Stimulated activated CD8-positive, alpha-beta memory T cell treated with anti-CD3 and anti-CD28 coated beads, Interleukin-7, amount 100 ng/mL, for 24 hours (primary cell): Measurements from ENCODE around the gene FAR2.
"Not testable (repeated sequence)": the region's sequence is repeated elsewhere in the genome, so short reads cannot be mapped to it uniquely, and the experiment has no call there.

ENCODE experiments used
- DNase-seq: peaks from one replicate; pipeline ENCODE4 v3.0.0-alpha.2; 2020; ENCODE audit warnings: low read depth

The FAR2 gene

DNA sequence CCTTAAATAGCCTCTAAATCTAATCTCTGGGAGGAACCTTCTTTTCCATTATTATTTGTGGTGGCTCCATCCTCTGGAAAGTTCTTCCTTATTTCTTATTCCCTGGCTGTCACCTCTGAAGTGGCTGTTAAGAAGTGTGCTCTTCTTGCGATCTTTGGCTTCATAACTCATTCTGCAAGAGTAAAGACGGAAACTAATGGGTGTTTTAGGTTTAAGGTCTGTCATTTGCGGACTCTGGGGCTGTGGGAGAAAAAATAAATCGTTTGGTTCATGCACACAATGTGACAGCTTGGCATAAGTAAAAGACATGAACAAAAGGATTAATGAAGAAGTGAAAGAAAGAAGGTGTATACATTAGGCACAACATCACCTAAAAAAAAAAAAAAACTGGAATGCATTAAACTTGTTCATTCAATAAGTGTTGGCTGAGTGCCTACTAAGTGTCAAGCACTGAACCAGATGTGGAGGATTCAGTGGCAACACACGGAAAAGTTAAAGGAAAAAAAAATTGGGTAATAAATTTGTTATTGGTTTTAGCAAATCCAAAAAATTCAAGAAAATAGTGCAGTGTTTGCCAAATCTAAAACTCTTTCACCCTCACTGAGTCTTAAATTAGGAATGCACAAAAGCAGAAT is 132.4 kb downstream of the FAR2 start:
- no peak for DNase-seq

DNA sequence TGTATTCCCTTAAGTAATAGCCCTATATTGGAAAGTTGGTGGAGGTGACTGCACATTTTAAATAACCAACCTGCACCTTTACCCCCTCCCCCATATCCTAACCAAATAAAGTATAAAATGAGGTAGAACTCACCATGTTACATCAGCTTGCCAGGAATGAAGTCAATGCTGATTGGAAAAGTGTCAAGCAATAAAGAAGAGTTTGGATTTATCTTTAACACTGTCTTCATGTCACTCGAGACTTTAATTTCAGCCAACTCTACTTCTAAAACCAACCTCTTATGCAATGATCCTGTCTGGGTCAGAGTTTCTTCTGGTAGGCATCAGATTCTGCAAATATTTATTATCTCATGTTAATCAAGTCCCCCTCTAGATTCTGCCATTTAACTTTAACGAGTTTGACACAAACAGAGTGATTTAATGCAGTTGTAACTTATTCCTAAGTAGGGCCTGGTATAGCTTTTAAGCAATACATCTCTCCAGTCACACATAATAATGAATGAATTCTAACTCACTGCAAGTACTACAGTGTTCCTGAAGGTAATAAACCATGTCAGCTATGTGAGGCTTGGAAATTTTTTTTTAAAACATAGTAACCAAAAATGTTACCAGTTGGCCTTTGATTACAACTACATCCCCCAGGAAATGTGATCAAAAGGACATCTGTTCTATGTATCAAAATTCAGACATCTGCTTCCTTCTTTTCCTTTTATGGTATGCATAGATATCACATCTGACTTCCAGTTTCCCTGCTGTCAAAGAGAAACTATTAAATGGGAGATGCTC is 133.1 kb downstream of the FAR2 start:
- no peak for DNase-seq

DNA sequence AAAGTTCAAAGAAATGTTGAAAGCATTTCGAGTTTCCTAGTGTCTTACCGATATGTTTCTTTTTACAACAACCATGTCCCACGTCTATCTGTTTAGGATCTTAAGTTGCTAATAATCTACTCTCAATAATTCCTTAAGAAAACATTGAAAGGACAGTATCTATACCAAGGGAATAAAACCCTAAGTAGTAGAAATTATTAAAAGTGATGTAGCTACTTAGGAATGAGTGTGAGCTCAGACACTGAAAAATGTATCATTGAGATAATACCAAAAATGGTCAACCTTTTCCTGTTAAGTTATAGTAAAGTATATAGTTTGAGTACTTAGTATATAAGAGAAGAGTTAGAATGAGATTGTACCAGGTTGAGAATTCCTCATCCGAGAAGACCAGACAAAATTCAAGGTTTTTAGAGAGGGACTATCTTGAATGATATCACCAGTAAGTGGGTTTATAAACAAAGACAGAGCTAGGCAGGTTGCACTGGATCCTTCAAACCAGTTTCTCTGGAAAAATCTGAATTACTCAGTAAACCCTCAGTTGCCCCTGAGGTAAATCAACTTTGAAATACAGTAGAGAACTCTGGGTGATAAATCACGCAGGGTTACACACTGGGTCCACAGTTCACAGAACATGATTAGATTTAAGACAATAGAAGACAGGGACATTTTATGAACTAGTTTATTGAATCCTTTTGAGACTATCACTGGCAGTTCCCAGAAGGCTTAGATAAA is 135.1 kb downstream of the FAR2 start:
- DNase-seq: no peak

DNA sequence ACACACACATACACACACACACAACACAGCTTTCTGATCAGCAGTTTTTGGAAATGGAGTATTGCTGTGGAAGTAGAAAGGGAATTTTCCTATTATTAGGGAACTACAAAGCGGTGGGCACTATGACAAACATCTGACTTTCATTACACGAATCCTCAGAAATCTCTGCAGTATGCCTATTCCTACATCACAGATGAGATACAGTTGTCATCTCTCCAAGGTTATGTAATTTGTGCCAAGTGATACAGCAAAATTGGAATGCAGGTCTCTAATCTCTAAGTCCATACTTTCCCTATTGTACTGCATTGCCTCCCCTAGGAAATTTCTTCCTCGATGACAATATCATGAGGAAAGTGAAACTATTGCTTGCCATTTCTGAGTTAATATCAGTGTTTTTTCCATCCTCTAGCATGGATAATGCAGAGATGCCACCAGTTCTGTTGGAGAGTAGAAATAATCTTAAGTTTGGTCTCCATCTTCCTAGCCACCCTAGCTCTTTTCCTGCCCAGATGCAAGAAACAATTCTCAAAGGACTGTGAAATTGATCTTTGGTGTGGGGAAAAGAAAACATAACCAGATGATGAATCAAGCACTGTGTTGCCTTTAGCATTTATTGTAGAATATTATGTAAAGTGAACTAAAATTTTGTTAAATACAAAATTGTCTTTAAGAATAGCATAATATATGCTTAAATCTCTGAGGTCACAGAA is 137.2 kb downstream of the FAR2 start:
- DNase-seq: no peak

DNA sequence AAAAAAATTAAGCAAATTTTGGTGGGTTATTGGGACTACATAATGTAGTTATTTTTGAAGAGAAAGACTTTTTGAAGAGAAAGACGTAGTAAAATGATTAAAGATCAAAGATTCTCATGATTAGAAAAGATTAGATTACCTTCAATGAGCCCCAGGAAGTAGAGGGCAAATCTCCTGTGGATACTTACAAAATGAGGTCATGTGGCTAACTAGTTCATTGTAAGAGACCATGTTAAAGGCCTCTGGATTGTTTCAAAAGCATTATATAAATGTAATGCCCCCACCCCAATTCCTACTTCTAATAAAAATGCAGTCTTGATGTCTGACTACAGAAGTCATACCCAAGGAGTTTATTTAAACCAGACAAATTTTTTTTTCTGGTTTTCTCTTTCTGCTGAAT is 138.5 kb downstream of the FAR2 start:
- no peak for DNase-seq

DNA sequence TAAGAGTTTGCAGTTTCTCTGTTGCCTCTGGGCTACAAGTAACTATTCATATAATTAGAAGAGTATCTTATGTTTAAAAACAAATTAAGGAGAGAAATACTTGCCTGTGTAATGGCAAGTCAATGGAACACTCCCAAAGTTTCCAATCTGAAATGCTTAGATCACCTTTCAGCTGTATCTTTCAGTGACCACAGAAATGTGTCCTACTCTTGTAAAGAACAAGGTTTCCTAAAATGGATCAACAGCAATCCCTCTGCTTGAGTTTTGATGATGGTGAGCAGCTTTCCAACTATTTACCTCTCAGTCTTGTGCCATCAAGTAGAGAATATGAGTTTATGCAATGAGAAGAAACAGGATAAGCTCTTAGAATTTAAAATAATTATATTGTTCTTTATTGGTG is 139.0 kb downstream of the FAR2 start:
- no peak for DNase-seq

DNA sequence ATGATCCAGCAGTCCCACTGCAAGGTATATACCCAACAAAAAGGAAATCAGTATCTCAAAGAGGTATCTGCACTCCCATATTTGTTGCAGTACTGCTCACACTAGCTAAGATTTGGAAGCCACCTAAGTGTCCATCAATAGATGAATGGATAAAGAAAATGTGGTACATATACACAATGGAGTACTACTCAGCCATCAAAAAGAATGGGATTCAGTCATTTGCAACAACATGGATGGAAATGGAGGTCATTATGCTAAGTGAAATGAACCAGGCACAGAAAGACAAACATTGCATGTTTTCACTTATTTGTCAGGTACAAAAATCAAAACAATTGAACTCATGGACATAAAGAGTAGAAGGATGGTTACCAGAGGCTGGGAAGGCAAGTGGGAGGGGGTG is 141.4 kb downstream of the FAR2 start:
- not testable (repeated sequence) for DNase-seq

DNA sequence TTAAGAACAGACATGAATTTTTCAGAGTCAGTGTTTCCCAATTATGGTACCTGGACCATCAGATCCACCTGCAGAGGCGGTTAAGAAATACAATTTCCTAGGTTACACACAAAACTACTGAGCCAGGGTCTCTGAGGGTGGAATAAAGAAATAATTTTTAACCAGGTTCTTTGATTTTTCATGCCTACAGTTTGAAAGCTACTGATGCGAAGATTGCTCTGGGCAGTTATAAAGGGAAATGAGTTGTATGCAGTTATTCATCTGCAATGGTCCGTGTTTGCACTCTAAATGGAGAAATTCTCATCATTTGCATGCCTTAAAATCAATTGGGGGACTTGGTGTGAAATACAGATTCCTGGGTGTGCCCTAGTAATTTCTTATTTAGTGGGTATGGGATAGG is 142.1 kb downstream of the FAR2 start:
- DNase-seq: no peak

DNA sequence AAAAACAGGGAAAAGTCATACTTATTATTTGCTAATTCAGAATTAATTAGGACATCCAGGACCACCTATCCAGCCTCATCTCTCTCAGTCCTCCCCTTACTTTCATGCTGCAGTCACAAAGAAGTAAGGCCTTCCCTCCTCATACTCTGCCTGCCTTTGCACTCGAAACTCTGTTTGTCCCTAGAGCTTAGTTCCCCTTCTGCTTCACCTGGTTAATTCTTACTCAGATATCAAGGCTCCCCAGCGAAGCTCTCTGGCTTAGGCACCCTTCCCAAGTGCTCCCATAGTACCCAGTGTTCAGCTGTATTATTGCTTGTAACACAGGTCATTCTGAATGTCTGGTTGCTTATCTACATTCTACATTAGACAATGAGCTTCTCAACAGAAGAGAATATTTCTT is 150.6 kb downstream of the FAR2 start:
- no peak for DNase-seq

DNA sequence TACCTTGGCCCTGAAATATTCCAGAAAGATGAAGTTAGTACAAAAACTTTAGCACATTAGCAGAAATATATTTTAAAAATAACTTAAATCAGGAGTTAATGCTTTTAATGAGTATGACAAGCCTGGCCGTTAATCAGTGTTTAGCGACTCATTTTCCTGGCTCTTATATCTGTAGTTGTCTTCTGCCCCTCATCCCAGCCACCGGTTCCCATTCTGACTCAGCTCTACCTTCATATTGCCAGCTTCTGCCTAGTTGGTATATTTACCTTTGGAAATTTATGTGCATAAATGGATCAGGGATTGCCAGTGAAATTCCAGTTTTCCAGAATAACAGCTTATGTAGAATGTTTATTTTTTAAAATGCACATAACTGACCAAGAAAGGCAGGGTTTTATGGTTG is 152.0 kb downstream of the FAR2 start:
- DNase-seq: no peak

DNA sequence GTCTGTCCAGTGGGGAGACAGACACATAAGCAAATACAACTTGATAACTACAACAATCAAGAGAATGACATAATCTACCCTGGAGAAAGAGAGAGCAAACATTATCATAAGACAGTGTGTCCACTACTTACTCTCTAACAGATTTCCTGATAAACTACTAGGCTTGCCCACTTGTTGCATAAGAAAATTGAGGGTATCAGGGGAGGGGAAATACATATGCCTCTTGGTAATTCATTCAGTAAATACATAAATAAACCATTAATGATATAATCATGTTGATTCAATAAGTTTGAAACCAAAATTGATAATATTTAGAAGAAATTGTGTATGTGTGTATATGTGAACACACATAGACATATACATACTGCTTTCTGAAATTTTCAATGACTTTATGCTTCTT is 155.3 kb downstream of the FAR2 start:
- DNase-seq: no peak

DNA sequence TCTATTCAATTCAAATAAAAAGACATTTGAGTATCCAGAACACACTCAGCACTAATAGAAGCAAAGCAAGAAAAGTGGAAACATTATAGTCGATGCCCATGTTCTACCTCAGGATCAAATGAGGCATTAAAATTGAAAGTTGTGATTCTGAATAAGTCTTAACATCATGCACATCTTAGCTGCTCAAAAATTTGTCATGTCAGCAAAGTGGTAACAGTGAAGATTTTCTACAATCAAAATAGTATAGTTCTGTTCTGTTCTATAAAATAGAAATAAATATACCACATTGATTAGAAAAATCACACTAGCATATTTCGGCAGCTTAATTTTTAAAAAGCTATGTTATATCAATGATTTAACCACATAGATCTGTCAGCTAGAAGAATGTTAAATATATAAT is 157.2 kb downstream of the FAR2 start:
- DNase-seq: no peak

DNA sequence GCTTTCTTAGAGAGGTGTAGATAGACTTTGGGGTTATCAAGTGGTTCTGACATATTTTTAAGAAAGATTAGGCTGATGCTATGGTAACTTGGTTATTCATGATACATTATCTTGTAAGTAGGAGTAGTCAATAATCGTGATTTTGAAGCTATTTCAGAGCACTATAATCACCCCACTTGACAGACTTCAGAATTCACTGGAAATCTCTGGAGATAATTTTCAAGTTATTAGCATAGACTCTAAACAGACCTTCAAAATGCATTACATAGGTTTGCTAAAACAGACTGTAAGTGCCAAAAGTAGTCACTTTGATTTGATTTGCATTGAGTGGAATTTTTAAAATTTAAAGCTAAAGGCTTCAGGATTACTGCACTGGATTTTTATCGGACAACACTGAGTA is 157.6 kb downstream of the FAR2 start:
- DNase-seq: no peak

DNA sequence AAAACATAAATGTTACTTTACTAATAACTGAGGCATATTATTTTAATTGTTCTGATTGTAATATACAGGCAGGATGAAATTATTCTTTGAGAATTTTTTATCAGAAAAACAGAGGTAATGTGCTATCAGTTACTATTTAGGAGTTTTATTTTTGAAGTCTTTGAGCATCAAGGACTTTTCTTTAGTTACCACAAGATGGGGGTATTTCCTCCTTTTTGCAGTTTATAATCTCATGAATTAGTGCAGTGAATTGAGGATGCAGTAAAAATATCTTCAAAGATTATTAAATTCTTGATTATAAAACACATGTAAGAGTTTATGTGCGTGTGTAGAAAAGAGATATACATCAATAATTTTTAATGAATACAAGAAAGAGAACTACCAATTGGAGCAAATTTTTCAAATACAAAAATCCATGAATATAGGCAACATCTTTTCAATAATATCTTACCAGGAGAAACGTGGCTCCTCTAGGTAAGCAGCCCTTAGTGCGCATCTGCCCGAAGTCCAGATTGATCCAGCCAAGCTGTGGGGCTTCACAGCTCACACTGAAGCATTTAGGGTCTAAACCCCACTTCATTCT is 160.3 kb downstream of the FAR2 start:
- no peak for DNase-seq

DNA sequence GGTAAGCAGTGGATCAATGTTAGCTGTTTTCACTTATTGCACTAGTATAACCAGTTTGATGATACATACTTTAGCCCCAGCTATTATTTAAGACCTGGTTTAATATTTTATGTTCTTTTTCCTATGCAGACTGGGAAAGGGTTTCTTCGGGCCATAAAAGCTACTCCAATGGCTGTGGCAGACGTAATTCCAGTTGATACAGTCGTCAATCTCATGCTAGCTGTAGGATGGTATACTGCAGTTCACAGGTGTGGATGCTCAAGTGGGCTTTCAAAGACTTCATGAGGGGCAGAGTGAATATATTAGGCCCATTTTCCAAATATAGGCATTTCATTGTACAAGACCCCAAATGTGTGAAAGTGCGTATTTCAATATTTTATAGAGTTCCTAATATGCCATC is 161.8 kb downstream of the FAR2 start:
- no peak for DNase-seq

DNA sequence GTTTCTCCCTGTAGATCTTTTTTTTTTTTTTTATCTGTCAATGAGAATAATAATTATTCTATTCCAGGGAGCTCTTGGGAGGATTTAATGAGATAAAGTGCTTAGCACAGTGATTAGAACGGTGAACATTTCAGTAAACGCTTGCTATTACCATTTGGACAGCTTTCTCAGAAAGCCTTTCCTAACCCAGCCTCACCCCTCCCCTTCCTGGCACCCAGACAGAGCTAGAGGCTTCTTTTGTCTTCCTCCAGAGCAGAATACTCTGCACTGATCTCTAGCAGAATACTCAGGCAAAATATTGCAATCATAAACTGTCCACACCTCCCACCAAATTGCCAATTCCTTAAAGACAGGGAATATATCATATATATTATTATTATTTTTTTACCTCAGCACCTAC is 165.3 kb downstream of the FAR2 start:
- DNase-seq: no peak

DNA sequence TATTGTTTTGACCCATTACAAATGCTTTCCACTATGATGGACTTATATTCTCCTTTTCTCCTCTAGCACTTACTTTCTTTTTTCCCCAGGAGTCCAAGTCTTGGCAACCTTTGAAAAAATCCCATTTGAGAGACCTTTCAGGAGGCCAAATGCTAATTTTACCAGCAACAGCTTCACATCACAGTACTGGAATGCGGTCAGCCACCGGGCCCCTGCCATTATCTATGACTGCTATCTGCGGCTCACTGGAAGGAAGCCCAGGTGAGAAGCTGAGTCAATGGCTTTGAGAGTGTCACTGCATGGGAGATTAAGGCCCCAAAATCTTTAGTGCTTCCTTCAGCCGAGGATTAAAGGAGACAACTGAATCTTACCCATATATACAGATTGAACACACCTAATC is 167.7 kb downstream of the FAR2 start:
- DNase-seq: no peak

DNA sequence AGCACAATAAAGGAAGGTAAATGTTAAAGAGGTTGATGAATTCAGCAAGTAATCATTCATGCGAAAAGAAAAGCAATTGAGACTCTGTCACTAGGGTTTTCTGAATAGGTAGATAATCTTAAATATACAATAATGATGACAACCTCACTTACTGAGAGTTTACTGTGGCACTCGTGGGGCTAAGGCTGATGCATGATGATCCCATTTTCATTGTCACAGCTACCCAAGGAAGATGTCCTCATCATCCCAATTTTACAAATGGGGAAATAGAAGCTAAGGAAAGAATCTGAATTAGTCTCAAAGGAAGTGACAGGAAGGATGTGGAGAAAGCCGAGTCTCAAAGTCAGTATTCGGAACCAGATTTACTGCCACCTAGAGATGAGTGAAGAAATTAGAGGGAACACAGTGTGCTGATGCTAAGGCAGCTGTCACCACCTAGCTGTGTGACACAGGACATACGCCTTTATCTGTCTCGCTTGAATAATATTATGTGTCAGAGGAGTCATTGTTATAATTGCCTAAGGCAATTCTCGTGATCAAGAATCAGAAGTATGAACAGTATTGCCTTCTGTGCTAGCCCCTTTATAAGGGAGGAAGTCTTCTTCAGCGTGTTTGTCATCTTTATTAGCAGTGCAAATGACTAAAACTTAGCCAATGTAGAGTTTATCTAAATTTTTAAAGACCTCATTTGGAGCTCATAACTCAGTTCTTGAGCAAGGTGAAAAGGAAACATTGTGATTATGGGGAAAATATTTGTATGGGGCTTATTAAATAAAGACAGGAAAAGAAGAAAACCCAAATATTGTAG is 168.7 kb downstream of the FAR2 start:
- DNase-seq: peak; percentile 1

DNA sequence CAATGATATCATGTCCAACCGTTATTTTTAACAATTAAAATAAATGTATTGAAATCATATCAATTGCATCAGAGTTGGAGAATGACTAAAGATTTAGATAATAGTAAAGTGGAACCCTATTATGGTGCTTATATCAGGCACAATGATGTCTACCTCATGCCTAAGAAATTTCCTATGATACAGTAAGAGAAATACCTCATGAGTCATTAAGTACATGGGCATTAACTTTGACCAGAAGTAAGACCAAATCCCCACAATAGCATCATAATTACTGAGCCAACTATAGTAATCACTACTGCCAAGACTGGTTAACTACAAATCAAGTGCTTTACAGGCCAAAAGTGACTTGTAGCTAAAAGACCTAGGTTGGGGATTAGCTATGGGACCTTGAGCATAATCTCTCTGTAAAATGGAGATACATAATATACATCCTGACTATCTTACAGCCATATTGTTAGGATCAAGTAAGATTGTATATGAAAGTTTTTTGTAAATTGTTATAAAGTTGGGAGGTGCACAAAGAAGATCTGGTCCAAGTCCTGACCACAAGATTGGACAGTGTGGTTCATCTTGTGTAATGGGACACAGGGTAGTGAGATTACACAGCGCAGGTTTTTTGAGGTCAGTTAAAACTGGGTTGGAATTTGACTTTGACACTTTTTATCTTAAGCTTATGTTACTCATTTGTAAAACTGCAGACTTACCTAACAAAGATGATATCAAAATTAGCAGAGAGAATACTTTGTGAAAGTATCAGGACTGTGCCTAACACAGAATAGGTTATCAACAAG is 171.4 kb downstream of the FAR2 start:
- no peak for DNase-seq

DNA sequence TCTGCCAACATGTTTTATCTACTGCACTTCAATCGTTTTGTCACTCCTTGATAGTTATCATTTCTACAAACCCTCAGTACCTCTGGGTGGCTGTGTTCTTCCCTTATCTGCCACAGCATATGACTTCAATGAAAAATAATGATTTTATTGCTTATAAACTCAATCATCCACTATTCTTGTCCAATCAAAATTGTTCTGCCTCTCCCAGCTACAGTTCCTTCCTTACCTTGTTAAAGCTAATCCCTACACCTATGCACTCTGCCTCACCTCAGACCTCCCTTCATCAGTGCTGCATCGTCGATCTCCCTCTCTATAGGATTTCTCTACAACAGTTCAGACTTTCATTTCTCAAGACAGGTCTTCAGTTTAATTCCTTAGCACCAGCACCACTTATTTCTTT is 173.1 kb downstream of the FAR2 start:
- DNase-seq: no peak

DNA sequence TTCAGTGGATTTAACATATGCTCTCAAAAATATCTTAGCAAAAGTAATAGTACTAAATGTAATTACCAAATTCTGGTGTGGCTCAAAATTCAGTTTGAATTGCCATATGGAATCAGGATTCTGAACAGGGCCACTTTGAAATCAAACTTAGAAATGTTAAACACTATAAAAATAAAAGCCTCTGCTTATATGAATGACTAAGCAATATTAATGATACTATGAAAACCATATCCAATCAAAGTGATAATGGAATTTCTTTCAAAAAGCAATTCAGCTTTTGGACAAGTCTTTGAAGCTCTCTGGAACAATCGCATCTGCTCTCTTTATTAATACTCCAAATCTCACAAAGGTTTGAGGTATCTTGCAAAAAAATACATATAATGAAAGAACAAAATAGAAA is 180.3 kb downstream of the FAR2 start:
- no peak for DNase-seq
